Nucleus accumbens (tissue), 56 donors: ENCODE measurements around the gene ADAM10.

Experiments used
- DNase-seq, 56 donors: peaks; one replicate each; lab custom pipeline; 2025; lab: John Stamatoyannopoulos, UW

ADAM10 gene

DNA sequence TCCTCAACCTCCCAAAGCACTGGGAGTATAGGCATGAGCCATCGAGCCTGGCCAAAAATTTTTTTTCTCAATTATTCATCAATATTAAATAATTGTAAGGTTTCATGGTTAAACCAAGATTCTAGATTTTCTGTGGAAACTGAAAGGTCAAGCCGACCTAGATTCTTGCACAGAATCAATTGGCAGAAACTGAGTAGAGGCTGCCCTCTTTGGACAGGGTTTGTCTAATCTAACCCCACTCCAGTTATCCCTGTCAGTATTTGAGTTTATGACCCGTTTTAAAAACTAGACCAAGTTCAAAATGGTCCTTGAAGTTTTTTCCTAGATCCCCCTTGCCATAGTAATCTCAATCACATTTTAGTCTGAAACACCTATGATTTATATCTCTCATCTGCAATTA is 8.6 kb upstream of the ADAM10 start:
- DNase-seq, result peak in 8 of 56 donors; percentile 8 to 37 (median 15)

DNA sequence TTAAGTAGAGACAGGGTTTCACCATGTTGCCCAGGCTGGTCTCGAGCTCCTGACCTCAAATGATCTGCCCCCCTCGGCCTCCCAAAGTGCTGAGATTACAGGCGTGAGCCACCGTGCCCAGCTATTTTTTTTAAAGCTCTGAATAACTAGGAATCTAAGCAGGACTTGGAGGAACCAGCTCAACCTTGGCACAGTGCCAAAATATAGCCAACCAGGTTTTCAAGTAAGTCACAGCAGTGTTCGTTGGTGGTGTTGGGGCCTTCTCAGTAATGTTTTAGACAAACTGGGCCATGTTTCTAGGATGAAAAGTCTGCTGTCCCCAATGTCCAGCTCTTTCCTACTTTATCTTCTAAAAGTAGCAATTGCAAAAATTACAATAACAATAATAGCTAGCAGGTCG is 6.4 kb upstream of the ADAM10 start:
- DNase-seq, result no peak

DNA sequence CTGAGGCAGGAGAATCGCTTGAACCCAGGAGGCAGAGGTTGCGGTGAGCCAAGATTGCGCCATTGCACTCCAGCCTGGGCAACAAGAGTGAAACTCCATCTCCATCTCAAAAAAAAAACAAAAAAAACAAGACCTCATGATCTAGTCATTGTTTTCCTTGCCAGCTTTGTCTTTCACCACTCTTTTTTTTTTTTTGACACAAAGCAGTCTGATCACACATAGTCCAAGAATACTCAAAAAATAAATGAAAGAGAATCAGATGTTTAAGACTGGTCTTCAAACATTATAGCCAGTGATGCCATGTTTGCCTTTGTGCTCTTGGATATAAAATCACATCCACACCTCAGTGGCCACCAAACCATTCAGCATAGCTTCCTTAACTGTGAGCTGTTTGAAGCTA is 5.8 kb upstream of the ADAM10 start:
- DNase-seq, result no peak

DNA sequence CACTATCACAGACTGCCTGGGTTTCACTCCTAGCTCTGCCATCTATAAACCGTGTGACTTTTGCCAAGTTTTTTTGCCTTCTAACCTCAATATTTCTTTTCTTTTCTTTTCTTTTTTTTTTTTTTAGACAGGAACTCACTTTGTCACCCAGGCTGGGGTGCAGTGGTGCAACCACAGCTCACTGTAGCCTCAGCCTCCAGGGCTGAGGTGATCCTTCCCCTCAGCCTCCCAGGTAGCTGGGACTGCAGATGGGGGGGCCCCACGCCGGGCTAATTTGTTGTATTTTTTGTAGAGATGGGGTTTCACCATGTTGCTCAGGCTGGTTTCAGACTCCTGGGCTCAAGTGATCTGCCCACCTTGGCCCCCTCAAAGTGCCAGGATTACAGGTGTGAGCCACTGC is 3.2 kb upstream of the ADAM10 start:
- DNase-seq, result no peak

DNA sequence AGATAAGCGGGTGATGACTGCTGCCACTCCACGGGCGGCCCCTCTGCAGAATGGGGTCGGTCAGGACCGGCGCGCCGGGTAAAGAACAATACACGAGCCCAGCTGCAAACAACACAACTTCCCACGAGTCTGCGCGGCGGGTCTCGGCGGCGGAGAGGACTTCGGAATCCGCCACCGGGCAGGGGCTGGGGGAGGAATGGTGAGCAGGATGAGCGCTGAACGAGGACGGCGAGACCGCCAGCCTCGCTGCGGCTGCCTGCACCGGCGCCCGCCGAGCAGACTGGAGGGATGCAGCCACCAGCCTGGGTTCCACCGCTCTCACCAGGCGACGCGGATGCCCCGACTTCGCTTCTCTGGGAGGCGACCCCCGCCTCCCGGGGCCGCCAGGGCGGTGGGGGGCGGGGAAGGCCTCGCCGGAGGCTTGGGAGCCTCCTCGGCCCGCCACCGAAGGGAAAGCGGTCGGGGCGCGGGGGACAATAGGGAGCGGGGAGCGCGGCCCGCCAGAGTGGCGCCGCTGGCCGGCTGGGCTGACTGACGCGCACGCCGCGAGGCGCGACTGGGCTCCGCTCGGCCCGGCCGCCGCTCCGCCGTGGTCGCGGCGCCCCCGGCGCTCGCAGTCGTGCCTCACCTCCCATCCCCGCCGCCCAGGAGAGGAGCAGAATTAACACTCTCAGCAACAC is 515 bp downstream of the ADAM10 start:
- DNase-seq, result peak in 43 of 56 donors; percentile 12 to 71 (median 51)

DNA sequence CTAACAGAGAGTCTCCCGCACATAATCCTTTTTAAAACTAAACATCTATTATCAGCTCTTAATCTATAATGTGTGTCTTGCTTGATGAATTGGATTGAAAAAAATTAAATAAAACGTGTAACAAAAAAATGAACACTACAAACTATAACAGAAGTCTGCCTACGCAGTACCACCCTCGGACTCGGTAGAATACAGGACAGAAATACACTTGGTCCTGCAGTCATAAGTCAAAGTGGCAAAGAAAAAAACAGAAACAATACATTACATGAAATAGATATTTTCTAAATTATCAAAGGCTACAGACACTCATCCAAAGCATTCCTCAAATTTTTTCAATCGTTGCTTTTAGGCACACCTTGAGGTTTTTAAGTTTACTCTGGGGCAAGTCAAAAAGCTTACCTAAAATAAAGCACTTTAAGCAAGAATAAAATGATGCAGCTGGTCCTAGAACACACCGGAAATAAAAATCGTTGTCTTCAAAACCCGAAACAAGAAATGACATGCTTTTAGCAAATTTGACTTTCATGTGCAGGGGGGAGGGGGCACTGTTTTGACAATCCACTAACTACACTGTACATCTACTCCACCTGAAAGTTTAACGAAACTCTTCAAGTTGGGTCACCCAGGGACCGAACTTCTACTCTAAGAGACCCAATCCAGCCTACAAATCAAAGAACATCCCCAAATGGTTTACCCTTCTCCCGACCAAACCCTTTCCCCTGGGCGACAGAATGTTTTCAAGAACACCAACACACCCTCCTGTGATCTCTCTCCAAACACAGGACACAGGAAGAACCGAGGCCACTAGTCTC is 1.3 kb downstream of the ADAM10 start:
- DNase-seq, result peak in 1 of 56 donors; percentile 12

DNA sequence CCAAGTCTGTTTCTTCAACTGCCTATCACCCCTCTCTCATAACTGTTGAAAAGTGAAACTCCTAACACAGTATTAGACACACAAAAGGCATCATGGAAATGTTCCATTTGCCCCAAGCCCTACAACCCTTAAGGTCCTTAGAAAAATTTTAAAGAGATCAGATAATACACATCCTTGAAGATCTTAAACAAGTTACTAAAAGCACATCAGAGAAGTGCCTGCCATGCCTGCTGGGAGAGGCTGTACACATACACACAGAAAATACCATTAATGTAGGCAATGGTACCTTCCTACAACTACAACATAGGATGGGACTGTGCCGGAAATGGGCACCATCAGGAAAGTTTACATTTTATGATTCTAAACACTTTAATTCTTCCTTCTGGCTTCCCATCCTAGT is 3.3 kb downstream of the ADAM10 start:
- no peak for DNase-seq

- no peak for DNase-seq
Observed at GRCh38 chr15:58742819-58743502, 6.5 kb downstream of the ADAM10 start.

- no peak for DNase-seq
Observed at GRCh38 chr15:58742022-58742813, 7.3 kb downstream of the ADAM10 start.

DNA sequence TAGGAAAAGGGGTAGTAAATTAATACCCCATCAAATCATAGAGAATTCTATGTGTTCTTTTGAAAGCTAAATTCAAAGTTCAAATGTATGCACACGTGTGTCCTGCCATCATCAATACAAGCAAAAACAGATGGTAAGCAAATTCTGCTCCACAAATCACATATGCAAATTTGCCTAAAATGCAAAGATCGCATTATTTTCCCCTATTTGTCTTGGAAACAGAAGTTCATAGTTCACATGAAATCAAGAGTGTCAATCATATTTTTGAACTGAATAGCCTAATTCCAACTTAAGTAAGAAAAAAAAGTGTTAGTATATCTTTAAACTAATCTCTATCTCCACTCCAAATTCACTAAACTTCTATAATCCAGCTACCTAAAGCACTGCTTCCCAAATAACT is 8.5 kb downstream of the ADAM10 start:
- no peak for DNase-seq

GRCh38 chr15:58740436-58740835 is 9.1 kb downstream of the ADAM10 start:
- no peak for DNase-seq

DNA sequence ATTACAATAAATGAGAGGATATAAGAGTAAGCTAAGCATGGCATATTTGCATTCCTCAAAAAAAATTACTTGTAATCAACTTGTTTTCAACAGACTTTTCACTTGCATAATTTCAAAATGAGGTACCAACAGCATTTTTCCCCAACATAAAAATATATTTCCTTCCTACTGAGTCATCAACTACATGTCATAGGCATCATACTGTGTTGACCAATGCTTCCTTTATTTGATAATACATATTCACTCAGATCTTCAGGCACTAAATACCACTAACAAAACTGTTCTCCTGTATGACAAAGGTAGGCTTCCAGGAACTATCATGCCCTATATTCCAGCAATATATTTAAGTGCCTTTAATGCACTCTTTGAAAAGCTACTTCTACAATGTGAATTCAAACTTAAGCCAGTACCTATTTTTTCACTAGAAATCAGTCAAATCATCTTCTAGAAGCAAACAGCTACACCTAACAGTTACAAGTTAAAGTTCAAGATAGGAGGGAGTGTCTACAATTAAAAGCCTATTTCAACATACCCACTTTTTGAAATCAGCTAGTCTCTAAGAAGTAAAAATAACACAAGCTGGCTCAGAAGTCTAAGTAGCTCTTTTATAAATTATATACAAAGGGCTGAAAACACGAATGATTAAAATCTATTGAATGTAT is 11.3 kb downstream of the ADAM10 start:
- DNase-seq, result no peak

- no peak for DNase-seq
Observed at GRCh38 chr15:58737298-58737697, 12.2 kb downstream of the ADAM10 start.

DNA sequence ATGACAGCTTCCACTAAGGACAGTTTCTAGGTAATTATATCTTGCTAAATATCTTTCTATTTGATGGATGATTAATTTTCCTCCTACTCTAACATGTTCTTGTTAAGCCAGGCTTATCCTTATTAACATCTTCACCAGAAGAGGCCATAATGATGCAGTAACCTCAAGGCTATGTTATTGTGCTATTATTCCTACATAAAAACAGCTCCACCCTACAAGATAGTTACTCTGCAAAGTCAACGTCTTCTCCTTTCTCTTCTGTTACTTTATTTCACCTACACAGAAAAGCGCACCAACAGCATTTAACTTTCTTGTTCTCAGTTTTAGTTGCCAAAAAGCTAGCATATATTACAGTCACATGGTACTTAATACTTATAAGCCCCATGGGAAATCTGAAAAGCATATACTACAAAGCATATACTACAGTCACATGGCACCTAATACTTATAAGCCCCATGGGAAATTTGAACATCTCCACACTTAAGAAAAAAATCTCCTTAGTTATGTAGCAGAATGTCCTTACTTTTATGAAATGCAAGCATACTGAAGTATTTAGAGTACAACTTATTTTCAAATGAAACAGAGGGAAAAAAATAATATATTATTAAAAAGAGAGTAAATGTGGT is 13.4 kb downstream of the ADAM10 start:
- DNase-seq, result no peak

- DNase-seq, result no peak
Observed at GRCh38 chr15:58734859-58735258, 14.6 kb downstream of the ADAM10 start.

DNA sequence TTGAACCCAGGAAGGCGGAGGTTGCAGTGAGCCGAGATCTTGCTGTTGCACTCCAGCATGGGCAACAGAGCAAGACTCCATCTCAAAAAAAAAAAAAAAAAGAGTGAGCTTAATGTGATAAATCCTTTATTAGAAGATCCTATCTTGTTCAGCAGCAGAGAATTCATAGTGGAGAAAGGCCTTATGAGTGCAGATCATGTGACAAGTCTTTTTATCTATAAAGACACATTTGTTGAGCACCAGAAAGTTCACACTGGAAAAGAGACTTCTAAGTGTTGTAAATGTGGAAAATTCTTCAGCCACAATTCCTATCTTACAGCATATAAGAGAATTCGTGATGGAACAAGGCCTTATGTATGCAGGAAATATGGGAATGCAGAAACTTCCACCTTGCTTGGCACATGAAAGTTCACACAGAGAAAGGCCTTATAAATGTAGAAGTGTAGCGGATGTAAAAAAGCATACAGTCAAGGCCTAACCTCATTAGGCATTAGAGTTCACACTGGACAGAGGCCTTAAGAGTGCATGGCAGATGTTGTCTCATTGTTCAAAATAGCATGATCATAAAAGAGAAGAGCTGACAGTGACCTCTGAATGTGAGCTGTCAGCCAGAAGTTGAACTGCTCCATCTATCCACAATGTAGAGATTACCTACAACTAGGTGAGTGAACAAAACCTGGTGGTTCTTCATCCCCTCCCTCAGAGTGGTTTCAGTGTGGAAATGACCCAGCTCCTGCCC is 16.7 kb downstream of the ADAM10 start:
- DNase-seq, result no peak

- peak in 1 of 56 donors; percentile 32 for DNase-seq
Observed at GRCh38 chr15:58731756-58732535, 17.6 kb downstream of the ADAM10 start.

GRCh38 chr15:58726867-58727266 is 22.6 kb downstream of the ADAM10 start:
- DNase-seq, result no peak
